Neural progenitor cell (in vitro differentiated cells): ENCODE data around the gene LMAN2. TPM values are rescaled to one million over a fixed set of nuclear protein-coding genes. Genes with fewer than 3 reads are reported as not detected.

Experiments used
- DNase-seq: peaks from one replicate; pipeline ENCODE4 v3.0.0-alpha.2; 2016; ENCODE audit warnings: low spot score
- H2AFZ ChIP-seq: fragments of 200-600 bp; sonication (generic); replicated peaks from 2 replicates; pipeline ENCODE4 v1.6.1; 2016; ENCODE audit warnings: antibody characterized with exemption
- H3F3A ChIP-seq: fragments of 200-600 bp; sonication (generic); 2 replicates; pipeline ENCODE4 v1.6.1; 2016; ENCODE audit warnings: antibody characterized with exemption, low read depth
- H3K27ac ChIP-seq: fragments of 200-600 bp; sonication (generic); 2 replicates; pipeline ENCODE4 v1.5.1; 2016; ENCODE audit warnings: mild to moderate bottlenecking
- H3K27me3 ChIP-seq: fragments of 200-600 bp; sonication (generic); 2 replicates; pipeline ENCODE4 v1.6.1; 2016; ENCODE audit warnings: mild to moderate bottlenecking, moderate library complexity
- H3K36me3 ChIP-seq: fragments of 200-600 bp; sonication (generic); 2 replicates; pipeline ENCODE4 v1.5.1; 2016
- H3K4me1 ChIP-seq: fragments of 200-600 bp; sonication (generic); 2 replicates; pipeline ENCODE4 v1.6.1; 2016; ENCODE audit warnings: mixed run types
- H3K4me2 ChIP-seq: fragments of 200-600 bp; sonication (generic); 2 replicates; pipeline ENCODE4 v1.6.1; 2016
- H3K4me3 ChIP-seq: fragments of 200-600 bp; sonication (generic); 2 replicates; pipeline ENCODE4 v1.5.1; 2016
- H3K79me2 ChIP-seq: fragments of 200-600 bp; sonication (generic); 2 replicates; pipeline ENCODE4 v1.6.1; 2016; ENCODE audit warnings: low read depth
- H3K9ac ChIP-seq: fragments of 200-600 bp; sonication (generic); 2 replicates; pipeline ENCODE4 v1.6.1; 2016
- H3K9me3 ChIP-seq: fragments of 200-600 bp; sonication (generic); 2 replicates; pipeline ENCODE4 v1.5.1; 2016; ENCODE audit warnings: low read depth
- H4K20me1 ChIP-seq: fragments of 200-600 bp; sonication (generic); 2 replicates; pipeline ENCODE4 v1.6.1; 2016; ENCODE audit warnings: low read depth
- H3K27ac Mint-ChIP-seq: 3 replicates; pipeline ENCODE4 v1.8.0; 2021; ENCODE audit warnings: mixed read lengths
- H3K27me3 Mint-ChIP-seq: 2 replicates; pipeline ENCODE4 v1.8.0; 2022; ENCODE audit warnings: low read depth, mild to moderate bottlenecking, inconsistent platforms, moderate library complexity, mixed read lengths; ENCODE audit not compliant: insufficient read depth
- H3K36me3 Mint-ChIP-seq: 3 replicates; pipeline ENCODE4 v1.8.0; 2021; ENCODE audit warnings: mixed read lengths
- H3K4me1 Mint-ChIP-seq: 3 replicates; pipeline ENCODE4 v1.8.0; 2021; ENCODE audit warnings: mixed read lengths
- H3K4me3 Mint-ChIP-seq: 3 replicates; pipeline ENCODE4 v1.8.0; 2021; ENCODE audit warnings: mild to moderate bottlenecking, moderate library complexity, mixed read lengths
- H3K9me3 Mint-ChIP-seq: 3 replicates; pipeline ENCODE4 v1.8.0; 2020; ENCODE audit warnings: mixed read lengths
- CTCF ChIP-seq: fragments of 200-600 bp; sonication (generic); IDR thresholded peaks from 2 replicates; pipeline ENCODE4 v1.5.1; 2017; ENCODE audit warnings: antibody characterized with exemption, mild to moderate bottlenecking
- EZH2 ChIP-seq: fragments of 200-600 bp; sonication (generic); IDR thresholded peaks from 2 replicates; pipeline ENCODE4 v1.6.1; 2017; ENCODE audit warnings: antibody characterized with exemption, mild to moderate bottlenecking, moderate library complexity
- EZH2phosphoT487 ChIP-seq: fragments of 200-600 bp; sonication (generic); IDR thresholded peaks from 2 replicates; pipeline ENCODE4 v1.6.1; 2017; ENCODE audit warnings: antibody characterized with exemption
- total RNA-seq: library from RNA; depleted of rRNA; stranded (reverse); fragments of >200 nt; gene quantifications from 2 replicates; pipeline ENCODE4 v1.2.3, GENCODE V29; 2015; ENCODE audit warnings: low replicate concordance

Gene LMAN2
- total RNA-seq, 1 donor from 2014 or later = 96.5 TPM

- Histone ChIP-seq H3F3A (peaks cover 33% of the 10 kb centered on the region), H3K4me3 (peak overlapping the region; percentile 46), H3K27me3 (peaks cover 40% of the 10 kb centered on the region), H3K9ac (no peak overlapping the region), H3K27ac (no peak overlapping the region), H3K4me2 (peak overlapping the region; percentile 75), H3K79me2 (no peaks in the 10 kb centered on the region), H2AFZ (peak overlapping the region; percentile 48), H3K36me3 (no peaks in the 10 kb centered on the region), H4K20me1 (no peaks in the 10 kb centered on the region), H3K4me1 (peaks cover 19% of the 10 kb centered on the region), H3K9me3 (no peaks in the 10 kb centered on the region)
- DNase-seq = no peak
- TF ChIP-seq EZH2 (no peak), EZH2phosphoT487 (no peak), CTCF (no peak)
- Mint-ChIP-seq H3K27ac (no peak overlapping the region), H3K27me3 (peaks cover 19% of the 10 kb centered on the region), H3K36me3 (no peaks in the 10 kb centered on the region), H3K4me3 (peak overlapping the region; percentile 81), H3K4me1 (peaks cover 54% of the 10 kb centered on the region), H3K9me3 (no peaks in the 10 kb centered on the region)
Measured at GRCh38 chr5:177363565-177363964, 12.1 kb upstream of the LMAN2 start.

- H3K27me3 Mint-ChIP-seq = peaks cover 19% of the 10 kb centered on the region
- peaks cover 53% of the 10 kb centered on the region for H3K4me1 Mint-ChIP-seq
- no peak for TF ChIP-seq EZH2phosphoT487
- no peak for TF ChIP-seq EZH2
- peak; percentile 22 for TF ChIP-seq CTCF
- peak overlapping the region; percentile 81 for H3K4me3 Mint-ChIP-seq
- H3K79me2 ChIP-seq = no peaks in the 10 kb centered on the region
- peak overlapping the region; percentile 46 for H3K4me3 ChIP-seq
- DNase-seq = peak; percentile 83
- no peak overlapping the region for H3K27ac Mint-ChIP-seq
- H3K36me3 ChIP-seq = no peaks in the 10 kb centered on the region
- no peaks in the 10 kb centered on the region for H3K9me3 ChIP-seq
- H3K36me3 Mint-ChIP-seq = no peaks in the 10 kb centered on the region
- no peaks in the 10 kb centered on the region for H4K20me1 ChIP-seq
- H2AFZ ChIP-seq = peak overlapping the region; percentile 48
- H3F3A ChIP-seq = peaks cover 27% of the 10 kb centered on the region
- H3K4me2 ChIP-seq = peak overlapping the region; percentile 75
- H3K9me3 Mint-ChIP-seq = no peaks in the 10 kb centered on the region
- H3K9ac ChIP-seq = no peak overlapping the region
- peaks cover 33% of the 10 kb centered on the region for H3K27me3 ChIP-seq
- H3K4me1 ChIP-seq = peaks cover 19% of the 10 kb centered on the region
- H3K27ac ChIP-seq = no peak overlapping the region
Measured at GRCh38 chr5:177362610-177363507, 11.4 kb upstream of the LMAN2 start.

GRCh38 chr5:177362292-177362609, 10.8 kb upstream of the LMAN2 start:
- Histone ChIP-seq H4K20me1 (no peaks in the 10 kb centered on the region), H3F3A (peaks cover 27% of the 10 kb centered on the region), H3K27ac (no peak overlapping the region), H3K4me1 (peaks cover 19% of the 10 kb centered on the region), H3K4me2 (peak overlapping the region; percentile 75), H3K79me2 (no peaks in the 10 kb centered on the region), H3K4me3 (no peak overlapping the region), H3K36me3 (no peaks in the 10 kb centered on the region), H3K9ac (no peak overlapping the region), H3K27me3 (peaks cover 27% of the 10 kb centered on the region), H2AFZ (no peak overlapping the region), H3K9me3 (no peaks in the 10 kb centered on the region)
- H3K4me1 Mint-ChIP-seq = peaks cover 58% of the 10 kb centered on the region
- no peaks in the 10 kb centered on the region for H3K9me3 Mint-ChIP-seq
- H3K4me3 Mint-ChIP-seq = peak overlapping the region; percentile 72
- H3K36me3 Mint-ChIP-seq = no peaks in the 10 kb centered on the region
- no peak for TF ChIP-seq CTCF
- TF ChIP-seq EZH2 = no peak
- no peak for TF ChIP-seq EZH2phosphoT487
- no peak overlapping the region for H3K27ac Mint-ChIP-seq
- peaks cover 21% of the 10 kb centered on the region for H3K27me3 Mint-ChIP-seq
- no peak for DNase-seq
